ENCODE data around the gene CCN6. TPM values are rescaled to one million over a fixed set of nuclear protein-coding genes. Genes with fewer than 3 reads are reported as not detected.

CCN6 gene
- total RNA-seq, 2 donors from 2014 or later, result not detected

DNA sequence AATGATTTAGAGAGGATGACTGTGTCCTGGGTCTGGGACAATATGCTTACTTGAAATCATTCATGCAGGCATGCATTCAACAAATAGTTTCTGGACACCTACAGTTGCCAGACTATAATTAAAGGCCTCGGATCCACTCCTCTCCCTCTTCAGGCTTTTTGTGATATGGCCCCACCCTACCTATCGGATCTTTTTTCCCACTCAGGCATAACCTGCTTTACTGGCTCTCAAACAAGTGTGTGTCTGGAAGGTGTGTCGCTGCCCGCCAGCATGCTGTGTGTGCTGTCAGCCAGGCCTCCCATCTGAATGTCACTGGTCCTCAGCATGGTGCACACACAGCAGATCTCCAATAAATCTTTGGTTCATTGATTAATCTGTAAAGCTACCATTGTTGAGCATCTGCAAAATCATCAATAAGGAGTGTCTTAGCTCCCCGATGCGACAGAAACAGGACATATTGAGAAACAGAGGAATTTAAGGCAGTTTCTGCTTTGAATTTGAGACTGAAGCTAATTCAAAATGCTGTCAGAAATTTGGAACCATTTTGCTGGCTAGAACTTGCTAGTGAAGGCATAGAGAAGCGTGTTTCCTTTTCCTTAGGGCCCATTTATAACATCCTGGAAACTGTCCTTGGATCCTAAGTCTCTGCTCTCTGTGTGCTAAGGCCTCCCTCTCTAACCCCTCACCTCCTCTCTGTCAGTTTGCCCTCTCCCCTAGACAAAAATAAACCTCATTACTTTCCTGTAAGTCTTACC, 23.5 kb upstream of the CCN6 start:
- Histone ChIP-seq H3K4me3 (ENCODE audit: low read length) (no peak overlapping the region), H3K36me3 (ENCODE audit: control insufficient read depth, insufficient read depth, low read length) (no peaks in the 10 kb centered on the region), H3K9ac (ENCODE audit: extremely low read depth, low read length, poor library complexity, severe bottlenecking) (no peak overlapping the region), H3K27me3 (ENCODE audit: control insufficient read depth, insufficient read depth, low read length, poor library complexity, severe bottlenecking) (peaks cover 51% of the 10 kb centered on the region), H3K9me3 (ENCODE audit: control insufficient read depth, low read length) (no peaks in the 10 kb centered on the region), H3K27ac (ENCODE audit: low read depth, low read length) (no peak overlapping the region), H3K4me1 (ENCODE audit: control insufficient read depth, insufficient read depth, low read length) (no peaks in the 10 kb centered on the region)
- 96 to 100% methylated on average over 4 to 6 of the region's 7 CpGs for WGBS, 2 experiments (ENCODE audit: insufficient coverage in 1 of 2, insufficient read length in 1 of 2)
- H3K4me1 Mint-ChIP-seq, result peaks cover 13% of the 10 kb centered on the region
- no peaks in the 10 kb centered on the region for H3K9me3 Mint-ChIP-seq
- no peak overlapping the region for H3K4me3 Mint-ChIP-seq
- H3K27me3 Mint-ChIP-seq (ENCODE audit: insufficient read depth), result peaks cover 39% of the 10 kb centered on the region
- no peak overlapping the region for H3K27ac Mint-ChIP-seq
- no peak for DNase-seq
- H3K36me3 Mint-ChIP-seq (ENCODE audit: low read depth), result no peaks in the 10 kb centered on the region
- TF ChIP-seq, protein P1, sequence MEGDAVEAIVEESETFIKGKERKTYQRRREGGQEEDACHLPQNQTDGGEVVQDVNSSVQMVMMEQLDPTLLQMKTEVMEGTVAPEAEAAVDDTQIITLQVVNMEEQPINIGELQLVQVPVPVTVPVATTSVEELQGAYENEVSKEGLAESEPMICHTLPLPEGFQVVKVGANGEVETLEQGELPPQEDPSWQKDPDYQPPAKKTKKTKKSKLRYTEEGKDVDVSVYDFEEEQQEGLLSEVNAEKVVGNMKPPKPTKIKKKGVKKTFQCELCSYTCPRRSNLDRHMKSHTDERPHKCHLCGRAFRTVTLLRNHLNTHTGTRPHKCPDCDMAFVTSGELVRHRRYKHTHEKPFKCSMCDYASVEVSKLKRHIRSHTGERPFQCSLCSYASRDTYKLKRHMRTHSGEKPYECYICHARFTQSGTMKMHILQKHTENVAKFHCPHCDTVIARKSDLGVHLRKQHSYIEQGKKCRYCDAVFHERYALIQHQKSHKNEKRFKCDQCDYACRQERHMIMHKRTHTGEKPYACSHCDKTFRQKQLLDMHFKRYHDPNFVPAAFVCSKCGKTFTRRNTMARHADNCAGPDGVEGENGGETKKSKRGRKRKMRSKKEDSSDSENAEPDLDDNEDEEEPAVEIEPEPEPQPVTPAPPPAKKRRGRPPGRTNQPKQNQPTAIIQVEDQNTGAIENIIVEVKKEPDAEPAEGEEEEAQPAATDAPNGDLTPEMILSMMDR (conservative IDR thresholded peaks at IDR 0.05), result no peak

DNA sequence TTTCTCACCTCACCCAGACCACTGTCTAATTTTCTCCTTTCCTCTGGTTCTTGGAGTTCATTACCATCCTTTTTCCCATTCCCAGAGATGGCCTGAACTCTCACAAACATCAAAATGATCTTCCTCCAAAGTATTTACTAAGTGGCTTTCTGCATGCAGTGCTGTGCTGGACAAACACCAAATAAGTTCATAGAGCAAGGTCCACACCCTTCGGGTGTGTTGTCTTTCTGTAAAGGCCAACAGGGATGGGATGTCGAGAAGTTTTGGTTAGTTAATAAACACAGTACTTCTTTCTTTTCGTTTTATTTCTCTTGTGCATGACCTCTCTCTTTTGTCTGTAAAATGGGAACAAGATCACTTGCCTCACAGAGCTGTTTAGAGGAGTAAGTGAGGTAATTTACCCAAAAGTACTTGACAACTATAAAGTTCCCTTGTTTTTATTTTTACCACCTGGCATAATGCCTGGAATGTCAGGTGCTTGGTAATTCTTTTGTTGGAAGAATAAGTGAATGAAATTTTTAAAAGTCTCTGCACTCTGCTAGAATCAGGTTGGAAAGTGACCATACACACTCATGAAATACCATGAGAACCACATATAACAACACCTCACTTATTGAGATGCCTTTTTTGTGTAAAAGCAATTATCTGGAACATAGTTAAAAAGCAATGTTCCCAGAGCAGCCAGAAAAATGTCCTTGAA, 22.8 kb upstream of the CCN6 start:
- Mint-ChIP-seq H3K27me3 (ENCODE audit: insufficient read depth) (peaks cover 35% of the 10 kb centered on the region), H3K4me3 (no peak overlapping the region), H3K9me3 (no peaks in the 10 kb centered on the region), H3K36me3 (ENCODE audit: low read depth) (no peaks in the 10 kb centered on the region), H3K27ac (no peak overlapping the region), H3K4me1 (peaks cover 13% of the 10 kb centered on the region)
- Histone ChIP-seq H3K9ac (ENCODE audit: extremely low read depth, low read length, poor library complexity, severe bottlenecking) (no peak overlapping the region), H3K4me3 (ENCODE audit: low read length) (no peak overlapping the region), H3K36me3 (ENCODE audit: control insufficient read depth, insufficient read depth, low read length) (no peaks in the 10 kb centered on the region), H3K27ac (ENCODE audit: low read depth, low read length) (no peak overlapping the region), H3K27me3 (ENCODE audit: control insufficient read depth, insufficient read depth, low read length, poor library complexity, severe bottlenecking) (peaks cover 44% of the 10 kb centered on the region), H3K4me1 (ENCODE audit: control insufficient read depth, insufficient read depth, low read length) (no peaks in the 10 kb centered on the region), H3K9me3 (ENCODE audit: control insufficient read depth, low read length) (no peaks in the 10 kb centered on the region)
- DNase-seq, result no peak
- 92 to 100% methylated on average over 2 to 3 of the region's 3 CpGs for WGBS, 2 experiments (ENCODE audit: insufficient coverage in 1 of 2, insufficient read length in 1 of 2)
- TF ChIP-seq, protein P1 (conservative IDR thresholded peaks at IDR 0.05), result no peak

DNA sequence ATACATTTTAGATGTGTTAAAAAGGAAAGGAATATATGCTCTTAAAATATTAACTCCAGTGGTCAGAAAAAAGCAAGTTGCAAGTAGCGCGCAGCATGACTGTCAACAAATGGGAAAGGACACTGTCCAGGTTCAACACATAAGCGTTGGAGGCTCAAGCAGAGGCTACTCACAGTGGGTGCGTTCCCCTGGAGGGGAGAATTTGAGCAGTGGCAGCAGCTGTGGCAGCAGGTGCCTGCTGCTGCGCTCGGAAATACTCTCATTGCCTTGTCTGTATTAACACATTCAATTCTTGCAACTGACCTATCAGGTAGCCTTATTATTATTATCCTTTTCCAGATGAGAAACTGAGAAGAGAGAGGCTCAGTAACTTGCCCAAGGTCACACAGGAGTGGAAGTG, 21.9 kb upstream of the CCN6 start:
- H3K27me3 Mint-ChIP-seq (ENCODE audit: insufficient read depth), result peaks cover 31% of the 10 kb centered on the region
- no peaks in the 10 kb centered on the region for H3K36me3 Mint-ChIP-seq (ENCODE audit: low read depth)
- no peaks in the 10 kb centered on the region for H3K4me1 ChIP-seq (ENCODE audit: control insufficient read depth, insufficient read depth, low read length)

More for the DNA sequence above, 21.9 kb upstream of the CCN6 start:
- no peak for DNase-seq
- no peak overlapping the region for H3K27ac Mint-ChIP-seq
- H3K9me3 ChIP-seq (ENCODE audit: control insufficient read depth, low read length), result no peaks in the 10 kb centered on the region
- TF ChIP-seq, protein P1 (conservative IDR thresholded peaks at IDR 0.05), result no peak
- no peak overlapping the region for H3K4me3 ChIP-seq (ENCODE audit: low read length)
- no peak overlapping the region for H3K9ac ChIP-seq (ENCODE audit: extremely low read depth, low read length, poor library complexity, severe bottlenecking)
- H3K27me3 ChIP-seq (ENCODE audit: control insufficient read depth, insufficient read depth, low read length, poor library complexity, severe bottlenecking), result peaks cover 41% of the 10 kb centered on the region
- no peaks in the 10 kb centered on the region for H3K36me3 ChIP-seq (ENCODE audit: control insufficient read depth, insufficient read depth, low read length)
- H3K27ac ChIP-seq (ENCODE audit: low read depth, low read length), result no peak overlapping the region
- H3K9me3 Mint-ChIP-seq, result no peaks in the 10 kb centered on the region
- WGBS, 2 experiments (ENCODE audit: insufficient coverage in 1 of 2, insufficient read length in 1 of 2), result 93 to 100% methylated on average over 4 to 6 of the region's 6 CpGs
- H3K4me3 Mint-ChIP-seq, result no peak overlapping the region
- peaks cover 11% of the 10 kb centered on the region for H3K4me1 Mint-ChIP-seq

Data from endodermal cell (in vitro differentiated cells).